NT2/D1 (cell line): ENCODE data around the gene RTP3.

Source experiments
- SUZ12 ChIP-seq: IDR thresholded peaks from 2 replicates; pipeline ENCODE4 v1.6.1; 2011; ENCODE audit not compliant: insufficient read length, insufficient read depth; ENCODE audit errors: extremely low read depth
- YY1 ChIP-seq: IDR thresholded peaks from 2 replicates; pipeline ENCODE4 v1.6.1; 2011; ENCODE audit not compliant: insufficient read length, insufficient read depth
- ZNF274 ChIP-seq: IDR thresholded peaks from 2 replicates; pipeline ENCODE4 v1.6.1; 2011; ENCODE audit warnings: mild to moderate bottlenecking, low read depth, low read length

- no peak for TF ChIP-seq YY1
- no peak for TF ChIP-seq SUZ12
- TF ChIP-seq ZNF274: no peak
Observed at GRCh38 chr3:46500656-46501635, 3.2 kb downstream of the RTP3 start.
